Pancreas (tissue), 10 donors: ENCODE results near the gene LRRC61. TPM values are rescaled to one million over a fixed set of nuclear protein-coding genes. Genes with fewer than 3 reads are reported as not detected.

Experiments
- ATAC-seq, 4 donors: fragments of 200-7000 bp; cut with Tn5 transposase; one replicate each; pipeline versions ENCODE4 v1.8.0 to v1.9.1; 2020; ENCODE audit warnings: mild to moderate bottlenecking in 4 of 4, moderate library complexity in 4 of 4
- DNase-seq, 6 donors: peaks; one replicate each; pipeline ENCODE4 v3.0.0-alpha.2; 2020
- FAIRE-seq: peaks from 2 replicates; lab custom pipeline; 2012; peaks lifted over from hg19 to GRCh38; lab: Jason Lieb, UNC
- H3K27ac ChIP-seq, 4 donors: fragments of 200-600 bp; sonication (generic); 1 replicate in 3 of 4; 2 replicates in 1 of 4; pipeline versions ENCODE4 v1.5.0 to v1.8.0; 2020
- H3K27me3 ChIP-seq, 4 donors: fragments of 200-600 bp; one replicate each; pipeline ENCODE4 v1.8.0; 2021
- H3K36me3 ChIP-seq, 3 donors: fragments of 200-600 bp; sonication (generic) in 1 of 3; one replicate each; pipeline versions ENCODE4 v1.5.0 to v1.8.0; 2020 to 2021
- H3K4me1 ChIP-seq, 3 donors: fragments of 200-600 bp; one replicate each; pipeline ENCODE4 v1.8.0; 2021
- H3K4me3 ChIP-seq, 4 donors: fragments of 200-600 bp; sonication (generic) in 2 of 4; one replicate each; pipeline versions ENCODE4 v1.5.0 to v1.8.0; 2020 to 2021
- H3K9me3 ChIP-seq, 4 donors: fragments of 200-600 bp; one replicate each; pipeline ENCODE4 v1.8.0; 2021
- WGBS, 2 donors: extraction: QIAGEN DNeasy Blood & Tissue Kit; methylation state at CpG; one replicate each; pipeline ENCODE4 v1.1.7; 2013; 5-methylcytosine and 5-hydroxymethylcytosine counted together
- intact Hi-C, 3 donors: fragments of 100-400 bp; cut with DNase I; formaldehyde crosslinking; loops; one replicate each; pipeline versions ENCODE4 v1.11.1 to v1.14.2; 2022
- polyA plus RNA-seq, 2 donors: library from polyadenylated mRNA; stranded (reverse); fragments of 200-250 nt; gene quantifications; one replicate each; pipeline ENCODE4 v1.2.3, GENCODE V29; 2013
- total RNA-seq, 6 donors: library from RNA; stranded (reverse); fragmentation: NEBNext Ultra II Directional in 4 of 6; extraction: Animal tissue kit (Norgen Biotek cat#: 25700) in 4 of 6; gene quantifications; one replicate each; pipeline versions ENCODE4 v1.2.1 to v1.2.4, GENCODE V29; 2021 to 2023
- TF ChIP-seq, protein P1 (sequence below), 4 donors: fragments of 200-600 bp; sonication (generic) in 3 of 4; IDR thresholded peaks; one replicate each; pipeline versions ENCODE4 v1.5.0 to v1.8.0; 2021; ENCODE audit warnings: antibody characterized with exemption in 4 of 4
- donor health status: healthy with polysubstance abuse.
- donor health status: DM: no; HTN: no; CAD: no; lungs with moderate emphysema.
- donor health status: DM: no; HTN: no; CAD: no.
- donor health status: control.
- donor health status: control.
- donor health status: Bipolar disorder and iron deficiency.
- donor health status: DM: yes; HTN: yes; CAD: no.
- donor health status: DM: no; HTN: no; CAD: no.
- donor health status: DM: no; HTN: no; CAD: no.
- donor health status: DM: yes; HTN: yes; CAD: no.

The LRRC61 gene
- total and polyA plus RNA-seq, 8 donors, result 7.1 to 11.2 (median 8.8) TPM

DNA sequence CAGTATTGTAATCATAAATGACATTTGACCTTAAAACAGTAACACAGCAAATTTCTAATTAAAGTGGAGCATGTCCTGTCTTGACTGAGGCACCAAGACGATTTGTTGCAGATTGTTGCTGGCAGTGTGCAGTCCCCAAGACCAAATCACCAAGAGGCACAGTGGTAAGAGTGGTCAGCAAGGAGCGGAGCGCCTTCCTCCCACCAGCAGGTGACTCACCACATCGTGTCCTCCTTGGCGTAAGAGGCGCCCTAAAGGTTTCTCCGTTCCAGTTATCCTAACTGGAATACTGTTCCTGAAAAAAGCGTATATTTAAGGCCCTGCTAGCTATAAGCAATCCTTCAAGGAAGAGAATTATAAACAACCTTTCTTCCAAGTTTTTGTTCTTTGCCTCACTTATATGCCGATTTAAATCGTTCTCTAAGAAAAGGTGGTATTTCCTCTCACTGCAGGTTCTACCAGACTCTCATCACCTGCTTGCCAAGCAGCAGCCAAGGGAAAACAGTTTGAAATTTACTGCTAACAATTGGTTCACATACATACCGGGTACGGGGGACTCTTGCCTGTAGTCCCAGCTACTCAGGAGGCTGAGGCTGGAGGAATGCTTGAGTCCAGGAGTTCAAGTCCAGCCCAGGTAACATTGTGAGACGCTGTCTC lies 34.7 kb downstream of the LRRC61 start:
- FAIRE-seq (no peak), ATAC-seq (no peak), DNase-seq (no peak)
- no peaks in the 10 kb centered on the region for H3K9me3 ChIP-seq
- no peak overlapping the region for H3K4me3 ChIP-seq
- intact Hi-C loops, result no loop called here
- H3K27ac ChIP-seq, result no peak overlapping the region
- TF ChIP-seq, protein P1, sequence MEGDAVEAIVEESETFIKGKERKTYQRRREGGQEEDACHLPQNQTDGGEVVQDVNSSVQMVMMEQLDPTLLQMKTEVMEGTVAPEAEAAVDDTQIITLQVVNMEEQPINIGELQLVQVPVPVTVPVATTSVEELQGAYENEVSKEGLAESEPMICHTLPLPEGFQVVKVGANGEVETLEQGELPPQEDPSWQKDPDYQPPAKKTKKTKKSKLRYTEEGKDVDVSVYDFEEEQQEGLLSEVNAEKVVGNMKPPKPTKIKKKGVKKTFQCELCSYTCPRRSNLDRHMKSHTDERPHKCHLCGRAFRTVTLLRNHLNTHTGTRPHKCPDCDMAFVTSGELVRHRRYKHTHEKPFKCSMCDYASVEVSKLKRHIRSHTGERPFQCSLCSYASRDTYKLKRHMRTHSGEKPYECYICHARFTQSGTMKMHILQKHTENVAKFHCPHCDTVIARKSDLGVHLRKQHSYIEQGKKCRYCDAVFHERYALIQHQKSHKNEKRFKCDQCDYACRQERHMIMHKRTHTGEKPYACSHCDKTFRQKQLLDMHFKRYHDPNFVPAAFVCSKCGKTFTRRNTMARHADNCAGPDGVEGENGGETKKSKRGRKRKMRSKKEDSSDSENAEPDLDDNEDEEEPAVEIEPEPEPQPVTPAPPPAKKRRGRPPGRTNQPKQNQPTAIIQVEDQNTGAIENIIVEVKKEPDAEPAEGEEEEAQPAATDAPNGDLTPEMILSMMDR (IDR thresholded peaks at IDR 0.05), result no peak
- H3K27me3 ChIP-seq, result no peaks in the 10 kb centered on the region
- H3K4me1 ChIP-seq, result peaks cover 5 to 11% (median 7%) of the 10 kb centered on the region in 3 donors
- WGBS, 2 donors, result 88 to 89% methylated on average over 13 of the region's 13 CpGs
- no peaks in the 10 kb centered on the region for H3K36me3 ChIP-seq

DNA sequence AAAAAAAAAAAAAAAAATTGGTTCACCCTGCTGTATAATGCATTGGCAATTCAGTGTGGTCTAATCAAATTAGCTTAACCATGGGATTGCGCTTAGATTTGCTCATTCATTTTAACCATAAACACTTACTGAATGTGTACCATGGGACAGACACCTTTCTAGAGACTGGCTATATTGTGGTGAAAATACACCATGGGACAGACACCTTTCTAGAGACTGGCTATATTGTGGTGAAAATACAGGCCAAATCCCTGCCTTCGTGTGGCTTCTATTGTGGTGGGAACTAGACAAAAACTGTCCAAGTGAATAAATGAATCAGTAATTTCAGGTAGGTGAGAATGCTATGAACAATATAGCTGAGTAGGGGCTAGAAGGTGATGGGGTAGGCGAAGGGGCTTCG lies 35.3 kb downstream of the LRRC61 start:
- H3K36me3 ChIP-seq, result no peaks in the 10 kb centered on the region
- FAIRE-seq (no peak), ATAC-seq (no peak), DNase-seq (no peak)
- H3K4me1 ChIP-seq, result peaks cover 5 to 11% (median 7%) of the 10 kb centered on the region in 3 donors
- H3K9me3 ChIP-seq, result no peaks in the 10 kb centered on the region
- TF ChIP-seq, protein P1 (IDR thresholded peaks at IDR 0.05), result no peak
- H3K27ac ChIP-seq, result no peak overlapping the region
- 92 to 95% methylated on average over 4 of the region's 4 CpGs for WGBS, 2 donors
- H3K27me3 ChIP-seq, result no peaks in the 10 kb centered on the region
- no peak overlapping the region for H3K4me3 ChIP-seq
- intact Hi-C loops, result no loop called here

DNA sequence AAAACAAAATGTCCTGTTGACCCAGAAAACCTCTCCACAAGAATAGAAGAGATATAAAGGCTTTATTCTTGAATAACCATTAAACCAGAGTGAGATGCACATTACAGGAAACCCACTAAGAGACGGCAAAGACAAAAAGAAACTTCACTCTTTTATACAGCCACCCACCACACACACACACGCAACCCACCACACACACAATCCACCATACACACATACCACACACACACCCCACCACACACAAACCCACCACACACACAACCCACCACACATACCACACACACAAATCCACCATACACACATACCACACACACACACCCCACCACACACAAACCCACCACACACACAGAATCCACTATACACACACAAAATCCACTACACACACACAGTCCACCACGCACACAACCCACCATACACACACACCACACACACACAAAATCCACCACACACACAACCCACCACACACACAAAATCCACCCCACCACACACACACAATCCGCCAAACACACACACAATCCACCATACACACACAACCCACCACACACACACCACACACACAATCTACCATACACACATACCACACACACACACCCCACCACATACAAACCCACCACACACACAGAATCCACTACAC lies 36.0 kb downstream of the LRRC61 start:
- intact Hi-C loops, result no loop called here

DNA sequence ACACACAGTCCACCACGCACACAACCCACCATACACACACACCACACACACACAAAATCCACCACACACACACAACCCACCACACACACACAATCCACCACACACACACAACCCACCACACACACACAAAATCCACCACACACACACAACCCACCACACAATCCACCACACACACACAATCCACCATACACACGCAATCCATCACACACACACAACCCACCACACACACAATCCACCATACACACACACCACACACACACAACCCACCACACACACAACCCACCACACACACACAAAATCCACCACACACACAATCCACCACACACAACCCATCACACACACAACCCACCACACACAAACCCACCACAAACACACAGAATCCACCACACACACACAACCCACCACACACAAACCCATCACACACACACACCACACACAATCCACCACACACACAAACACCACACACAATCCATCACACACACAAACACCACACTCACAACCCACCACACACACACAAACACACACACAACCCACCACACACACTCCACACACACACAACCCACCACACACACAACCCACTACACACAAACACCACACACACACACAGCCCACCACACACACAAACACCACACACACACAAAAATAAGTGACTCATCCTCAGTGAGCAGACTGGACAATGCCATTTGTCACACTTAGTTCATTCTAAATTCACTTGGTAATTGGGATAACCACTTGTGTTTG lies 36.6 kb downstream of the LRRC61 start:
- 95 to 98% methylated on average over 2 of the region's 2 CpGs for WGBS, 2 donors
- H3K4me3 ChIP-seq, result no peak overlapping the region
- no peaks in the 10 kb centered on the region for H3K36me3 ChIP-seq
- intact Hi-C loops, result no loop called here
- no peak overlapping the region for H3K27ac ChIP-seq
- no peaks in the 10 kb centered on the region for H3K27me3 ChIP-seq
- no peak for FAIRE-seq
- TF ChIP-seq, protein P1 (IDR thresholded peaks at IDR 0.05), result no peak
- no peak for ATAC-seq
- DNase-seq, result no peak
- peaks cover 5 to 10% (median 7%) of the 10 kb centered on the region in 3 donors for H3K4me1 ChIP-seq
- no peaks in the 10 kb centered on the region for H3K9me3 ChIP-seq

More for the DNA sequence above, 36.0 kb downstream of the LRRC61 start:
- ATAC-seq (no peak), DNase-seq (no peak), FAIRE-seq (no peak)
- H3K9me3 ChIP-seq, result no peaks in the 10 kb centered on the region
- H3K27ac ChIP-seq, result no peak overlapping the region
- 87 to 94% methylated on average over 4 of the region's 4 CpGs for WGBS, 2 donors
- no peaks in the 10 kb centered on the region for H3K36me3 ChIP-seq
- H3K27me3 ChIP-seq, result no peaks in the 10 kb centered on the region
- TF ChIP-seq, protein P1 (IDR thresholded peaks at IDR 0.05), result no peak
- peaks cover 5 to 11% (median 7%) of the 10 kb centered on the region in 3 donors for H3K4me1 ChIP-seq
- no peak overlapping the region for H3K4me3 ChIP-seq
